ENCODE results near the gene XAB2.

The XAB2 gene

DNA sequence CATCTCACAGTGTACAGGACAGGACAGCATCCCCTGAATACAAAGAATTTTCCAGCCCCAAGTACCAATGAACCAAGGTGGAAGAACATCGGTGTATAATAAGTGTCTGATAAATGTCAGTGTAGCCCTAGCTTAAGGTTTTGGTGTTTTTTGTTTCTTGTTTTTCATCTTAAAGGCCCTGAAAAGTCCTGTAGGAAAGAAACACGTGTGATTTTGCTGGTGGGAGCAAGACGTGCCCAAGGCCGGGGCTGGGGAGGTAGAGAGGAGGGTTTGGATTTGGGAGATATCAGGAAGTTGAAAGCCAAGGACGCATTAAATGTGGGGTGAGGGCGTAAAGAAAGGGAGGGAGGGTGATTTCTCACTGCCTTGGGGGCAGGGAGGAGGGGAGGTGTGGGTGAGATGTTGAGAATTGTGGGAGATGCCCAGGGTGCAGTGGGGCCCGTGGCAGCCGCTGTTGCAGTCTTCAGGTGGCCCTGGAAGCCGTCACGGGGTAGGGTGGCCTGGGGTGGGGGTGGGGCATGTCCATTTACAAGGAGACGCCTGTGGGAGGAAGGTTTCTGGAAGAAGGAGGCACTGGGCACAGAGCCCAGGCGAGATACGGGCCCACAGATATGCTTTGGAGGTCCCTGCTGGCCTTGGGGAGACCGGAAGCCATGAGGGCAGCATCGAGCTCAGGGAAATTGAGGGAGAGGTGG lies 27.0 kb downstream of the XAB2 start:
- H3K4me3 ChIP-seq (ENCODE audit: low read depth, low read length), result no peak overlapping the region
- DNase-seq (ENCODE audit: low read depth), result no peak
- TF ChIP-seq, protein P1, sequence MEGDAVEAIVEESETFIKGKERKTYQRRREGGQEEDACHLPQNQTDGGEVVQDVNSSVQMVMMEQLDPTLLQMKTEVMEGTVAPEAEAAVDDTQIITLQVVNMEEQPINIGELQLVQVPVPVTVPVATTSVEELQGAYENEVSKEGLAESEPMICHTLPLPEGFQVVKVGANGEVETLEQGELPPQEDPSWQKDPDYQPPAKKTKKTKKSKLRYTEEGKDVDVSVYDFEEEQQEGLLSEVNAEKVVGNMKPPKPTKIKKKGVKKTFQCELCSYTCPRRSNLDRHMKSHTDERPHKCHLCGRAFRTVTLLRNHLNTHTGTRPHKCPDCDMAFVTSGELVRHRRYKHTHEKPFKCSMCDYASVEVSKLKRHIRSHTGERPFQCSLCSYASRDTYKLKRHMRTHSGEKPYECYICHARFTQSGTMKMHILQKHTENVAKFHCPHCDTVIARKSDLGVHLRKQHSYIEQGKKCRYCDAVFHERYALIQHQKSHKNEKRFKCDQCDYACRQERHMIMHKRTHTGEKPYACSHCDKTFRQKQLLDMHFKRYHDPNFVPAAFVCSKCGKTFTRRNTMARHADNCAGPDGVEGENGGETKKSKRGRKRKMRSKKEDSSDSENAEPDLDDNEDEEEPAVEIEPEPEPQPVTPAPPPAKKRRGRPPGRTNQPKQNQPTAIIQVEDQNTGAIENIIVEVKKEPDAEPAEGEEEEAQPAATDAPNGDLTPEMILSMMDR (conservative IDR thresholded peaks at IDR 0.05; ENCODE audit: low read depth, low read length), result no peak

DNA sequence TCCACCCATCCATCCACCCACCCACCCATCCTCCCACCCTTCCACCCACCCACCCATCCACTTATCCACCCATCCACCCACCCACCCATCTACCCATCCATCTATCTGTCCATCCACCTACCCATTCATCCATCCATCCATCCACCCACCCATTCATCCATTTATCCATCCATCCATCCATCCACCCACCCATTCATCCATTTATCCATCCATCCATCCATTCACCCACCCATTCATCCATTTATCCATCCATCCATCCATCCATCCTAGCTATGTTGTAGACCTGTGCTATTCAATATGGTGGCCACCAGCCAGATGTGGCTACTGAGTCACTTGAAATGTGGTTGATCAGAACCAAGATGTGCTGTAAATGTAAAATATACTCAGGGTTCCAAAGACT lies 28.6 kb downstream of the XAB2 start:
- TF ChIP-seq, protein P1 (conservative IDR thresholded peaks at IDR 0.05; ENCODE audit: low read depth, low read length), result no peak
- no peak for DNase-seq (ENCODE audit: low read depth)
- H3K4me3 ChIP-seq (ENCODE audit: low read depth, low read length), result no peak overlapping the region

DNA sequence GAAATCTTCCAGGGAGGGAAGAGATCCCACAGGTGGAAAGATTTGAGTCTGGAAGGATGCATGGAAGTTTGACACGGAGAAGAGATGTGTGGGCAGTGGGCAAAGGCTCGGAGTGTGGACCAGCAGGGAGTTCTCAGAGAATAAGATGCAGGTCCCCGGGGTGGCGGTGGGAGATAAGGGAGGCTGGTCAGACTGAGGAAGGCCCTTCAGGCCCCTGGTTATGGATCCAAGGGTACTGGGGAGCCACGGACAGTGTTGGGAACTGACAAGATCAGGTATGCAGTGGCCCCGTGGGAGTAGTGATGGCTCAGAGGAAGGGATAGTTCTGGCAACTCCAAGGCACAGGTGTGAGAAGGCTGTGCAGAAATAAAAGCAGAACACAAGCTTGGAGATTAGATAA lies 31.2 kb downstream of the XAB2 start:
- no peak for DNase-seq (ENCODE audit: low read depth)
- TF ChIP-seq, protein P1 (conservative IDR thresholded peaks at IDR 0.05; ENCODE audit: low read depth, low read length), result no peak
- no peak overlapping the region for H3K4me3 ChIP-seq (ENCODE audit: low read depth, low read length)

DNA sequence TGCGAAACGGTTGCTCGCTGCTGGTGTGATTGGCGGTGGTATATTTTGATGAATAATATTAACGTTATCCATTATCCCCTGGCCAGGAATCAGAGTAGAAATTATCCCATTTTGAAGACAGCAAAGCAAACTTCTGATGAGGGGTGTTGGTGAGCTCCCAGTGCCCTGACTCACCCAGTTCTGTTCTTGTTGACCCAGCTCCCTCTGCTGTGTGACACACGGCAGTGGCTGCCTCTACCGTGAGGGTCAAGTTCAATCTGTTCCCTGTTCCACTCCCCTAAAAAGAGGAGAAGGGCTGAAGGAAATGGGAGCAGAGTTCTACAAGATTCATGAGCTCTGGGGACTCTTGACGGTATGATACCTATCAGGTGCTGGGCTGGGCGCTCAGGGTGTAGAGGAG lies 31.7 kb downstream of the XAB2 start:
- DNase-seq (ENCODE audit: low read depth), result no peak

DNA sequence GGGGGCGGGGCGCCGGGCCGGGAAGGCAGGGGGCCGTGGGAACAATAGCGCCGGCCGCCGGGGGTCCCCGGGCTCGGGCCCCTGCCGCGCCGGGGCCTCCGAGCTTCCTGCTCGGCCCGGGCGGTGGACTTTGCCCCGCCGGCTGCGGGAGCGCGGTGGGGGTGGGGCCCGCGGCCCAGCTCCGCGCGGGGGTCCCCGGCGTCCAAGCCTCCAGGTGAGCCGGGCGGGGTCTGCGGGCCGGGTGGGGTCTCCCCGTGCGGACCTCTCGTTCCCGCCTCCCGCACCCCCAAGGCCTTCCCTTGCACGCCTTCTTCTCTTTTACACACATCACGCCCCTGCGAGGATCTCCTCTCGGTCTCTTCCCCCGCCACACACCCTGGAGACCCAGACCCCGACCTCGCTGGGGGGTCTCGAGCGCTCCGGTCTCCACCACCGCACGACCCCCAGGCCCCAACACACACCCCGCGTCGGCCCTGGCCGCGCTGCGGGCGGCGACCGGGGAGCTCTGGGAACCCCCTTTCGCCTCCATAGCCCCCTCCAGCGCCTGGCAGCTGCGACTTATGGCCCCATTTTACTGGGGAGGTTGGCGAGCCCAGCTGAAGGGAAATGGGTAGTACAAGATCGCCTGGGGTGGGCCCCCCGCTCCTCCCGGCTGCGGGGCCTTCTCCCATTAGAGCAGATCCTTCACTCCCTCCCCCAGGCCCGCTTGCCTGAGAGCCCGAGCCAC lies 33.0 kb downstream of the XAB2 start:
- TF ChIP-seq, protein P1 (conservative IDR thresholded peaks at IDR 0.05; ENCODE audit: low read depth, low read length), result no peak
- DNase-seq (ENCODE audit: low read depth), result no peak
- H3K4me3 ChIP-seq (ENCODE audit: low read depth, low read length), result no peak overlapping the region

More for the DNA sequence above, 31.7 kb downstream of the XAB2 start:
- TF ChIP-seq, protein P1 (conservative IDR thresholded peaks at IDR 0.05; ENCODE audit: low read depth, low read length), result no peak
- H3K4me3 ChIP-seq (ENCODE audit: low read depth, low read length), result no peak overlapping the region

DNA sequence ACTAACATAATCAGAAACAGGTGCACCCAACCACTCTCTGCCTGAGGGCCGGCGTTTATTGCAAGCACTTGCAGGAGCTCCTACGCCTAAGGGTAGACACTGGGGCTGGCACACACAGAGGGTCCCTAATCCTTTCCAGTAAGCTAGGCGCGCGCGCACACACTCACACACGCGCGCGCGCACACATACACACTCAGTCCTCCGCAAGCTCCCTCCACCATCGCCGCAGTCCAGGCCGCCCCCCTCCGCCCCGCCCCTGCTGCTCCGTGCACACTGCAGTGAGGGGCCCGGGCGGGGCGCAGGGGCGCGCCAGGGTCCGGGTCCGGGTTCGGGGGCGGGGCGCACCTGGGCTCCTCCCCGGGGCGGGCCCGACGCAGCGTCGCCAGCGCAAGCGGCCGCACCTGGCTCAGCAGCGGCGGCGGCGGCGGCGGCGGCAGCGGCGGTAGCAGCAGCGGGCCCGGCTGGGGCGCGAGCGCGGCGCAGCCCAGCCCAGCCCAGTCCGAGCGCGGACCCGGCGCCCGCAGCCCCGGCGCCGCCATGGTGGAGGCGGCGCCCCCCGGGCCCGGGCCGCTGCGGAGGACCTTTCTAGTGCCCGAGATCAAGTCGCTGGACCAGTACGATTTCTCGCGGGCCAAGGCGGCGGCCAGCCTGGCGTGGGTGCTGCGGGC lies 33.7 kb downstream of the XAB2 start, which contains the start of gene CAMSAP3:
CAMSAP3 (plus strand) TSS at position 398 of the 668 bp plus-strand sequence; CDS start at position 538, 140 bp downstream.
- H3K4me3 ChIP-seq (ENCODE audit: low read depth, low read length), result no peak within 1 kb of the TSS
- TF ChIP-seq, protein P1 (conservative IDR thresholded peaks at IDR 0.05; ENCODE audit: low read depth, low read length), result no peak
- DNase-seq (ENCODE audit: low read depth), result no peak

Data from choroid plexus epithelial cell (primary cell).